GM12801 (cell line): Measurements from ENCODE around the gene PIK3C2G.

ENCODE experiments used
- TF ChIP-seq, protein P1 (sequence below): IDR thresholded peaks from one replicate; pipeline ENCODE4 v1.5.1; 2011; ENCODE audit warnings: control low read depth; ENCODE audit not compliant: insufficient read length; ENCODE audit errors: extremely low read depth

The PIK3C2G gene

GRCh38 chr12:18281941-18282340 lies 20.6 kb downstream of the PIK3C2G start:
- TF ChIP-seq, protein P1, sequence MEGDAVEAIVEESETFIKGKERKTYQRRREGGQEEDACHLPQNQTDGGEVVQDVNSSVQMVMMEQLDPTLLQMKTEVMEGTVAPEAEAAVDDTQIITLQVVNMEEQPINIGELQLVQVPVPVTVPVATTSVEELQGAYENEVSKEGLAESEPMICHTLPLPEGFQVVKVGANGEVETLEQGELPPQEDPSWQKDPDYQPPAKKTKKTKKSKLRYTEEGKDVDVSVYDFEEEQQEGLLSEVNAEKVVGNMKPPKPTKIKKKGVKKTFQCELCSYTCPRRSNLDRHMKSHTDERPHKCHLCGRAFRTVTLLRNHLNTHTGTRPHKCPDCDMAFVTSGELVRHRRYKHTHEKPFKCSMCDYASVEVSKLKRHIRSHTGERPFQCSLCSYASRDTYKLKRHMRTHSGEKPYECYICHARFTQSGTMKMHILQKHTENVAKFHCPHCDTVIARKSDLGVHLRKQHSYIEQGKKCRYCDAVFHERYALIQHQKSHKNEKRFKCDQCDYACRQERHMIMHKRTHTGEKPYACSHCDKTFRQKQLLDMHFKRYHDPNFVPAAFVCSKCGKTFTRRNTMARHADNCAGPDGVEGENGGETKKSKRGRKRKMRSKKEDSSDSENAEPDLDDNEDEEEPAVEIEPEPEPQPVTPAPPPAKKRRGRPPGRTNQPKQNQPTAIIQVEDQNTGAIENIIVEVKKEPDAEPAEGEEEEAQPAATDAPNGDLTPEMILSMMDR, result no peak

- TF ChIP-seq, protein P1, result no peak
Measured at GRCh38 chr12:18283831-18284230, 22.5 kb downstream of the PIK3C2G start.

DNA sequence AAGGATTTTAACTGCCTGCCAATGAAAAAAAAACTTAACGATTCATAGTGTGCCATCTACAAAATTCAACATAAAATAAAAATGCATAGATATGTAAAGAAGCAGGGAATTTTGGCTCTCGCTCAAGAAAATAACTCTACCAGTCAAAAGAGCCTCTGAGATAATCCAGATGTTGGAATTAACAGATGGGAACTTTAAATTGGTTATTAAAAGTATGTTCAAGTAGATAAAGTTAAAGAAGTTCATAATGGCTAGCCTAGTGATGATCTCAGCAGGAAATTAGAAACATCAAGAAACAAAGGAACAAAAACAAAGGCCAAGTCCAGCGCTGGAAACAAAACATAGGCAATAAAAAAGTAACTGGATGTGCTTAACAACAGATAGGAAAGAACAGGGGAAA lies 23.1 kb downstream of the PIK3C2G start:
- TF ChIP-seq, protein P1, result no peak

- TF ChIP-seq, protein P1, result no peak
Measured at GRCh38 chr12:18285161-18285560, 23.8 kb downstream of the PIK3C2G start.

DNA sequence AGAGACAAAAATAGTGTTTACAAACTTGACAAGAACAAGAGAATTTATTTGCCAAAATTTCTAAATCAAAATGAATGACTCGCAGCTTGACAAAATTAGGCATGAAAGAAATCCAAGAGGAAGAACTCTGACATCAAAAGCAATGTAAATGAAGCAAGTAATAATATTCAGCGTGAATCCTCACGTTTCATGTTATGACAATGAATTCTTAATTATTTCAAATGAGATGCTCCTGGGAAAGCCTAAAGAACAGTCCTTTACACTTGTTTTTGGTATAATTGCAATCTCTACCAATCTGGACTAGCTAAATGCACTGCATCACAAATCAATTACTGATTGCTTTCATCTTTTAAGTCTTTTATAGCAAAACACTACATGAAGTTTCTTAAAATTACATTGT lies 29.1 kb downstream of the PIK3C2G start:
- TF ChIP-seq, protein P1, result no peak

GRCh38 chr12:18294889-18295288 lies 33.6 kb downstream of the PIK3C2G start:
- TF ChIP-seq, protein P1, result no peak

DNA sequence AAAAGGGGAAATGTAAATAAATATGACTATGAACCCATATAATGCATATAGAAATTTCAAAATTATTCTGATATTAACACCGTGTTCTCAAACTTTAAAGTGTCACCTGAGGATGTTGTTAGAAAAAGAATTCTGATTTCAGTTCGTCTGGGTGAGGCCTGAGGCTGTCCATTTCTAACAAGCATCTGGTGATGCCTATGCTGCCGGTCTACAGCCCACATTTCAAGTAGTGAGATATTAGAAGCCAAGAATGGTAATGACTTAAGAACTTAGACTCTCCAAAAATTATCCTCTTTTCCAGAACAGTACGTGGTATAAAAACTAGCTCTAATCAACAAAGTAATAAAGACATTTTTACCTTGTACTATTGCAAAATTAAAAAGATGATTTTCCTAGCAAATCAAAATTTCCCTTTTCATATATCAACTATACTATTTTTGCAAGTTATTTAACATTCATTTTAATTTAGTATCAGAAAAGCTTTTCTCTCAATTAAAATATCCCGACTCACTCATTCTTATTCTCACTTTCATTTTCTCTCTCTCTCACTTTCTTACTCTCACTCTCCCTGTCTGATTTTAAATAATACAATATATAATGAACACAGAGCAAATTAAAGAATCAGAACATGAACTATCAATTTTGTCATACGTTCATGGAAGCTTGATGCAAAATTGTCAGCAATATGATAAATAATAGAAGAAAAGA lies 35.0 kb downstream of the PIK3C2G start:
- TF ChIP-seq, protein P1, result no peak
